MCF 10A (cell line): ENCODE data around the gene NSL1. TPM values are rescaled to one million over a fixed set of nuclear protein-coding genes. Genes with fewer than 3 reads are reported as not detected.

Experiments
- BruUV-seq: library from RNA; stranded (reverse); fragments of 400-500 nt; replicated peaks from 2 replicates; lab custom pipeline; 2021; lab: Mats Ljungman, UMichigan
- CTCF ChIA-PET: fragments of 300-600 bp; sonication (Branson Sonifier 250); formaldehyde crosslinking; extraction: SDS; loops from one replicate; lab custom pipeline; 2021; ENCODE audit warnings: antibody characterized with exemption, inconsistent platforms; lab: Yijun Ruan, JAX
- POLR2A ChIA-PET: fragments of 300-600, 350-650 bp; sonication (Branson Sonifier 250); formaldehyde crosslinking; extraction: SDS; loops from one replicate; lab custom pipeline; 2020; ENCODE audit warnings: antibody characterized with exemption, inconsistent platforms; lab: Yijun Ruan, JAX
- DNase-seq: peaks from one replicate; pipeline ENCODE4 v3.0.0-alpha.2; 2018; ENCODE audit not compliant: unreplicated experiment
- H3K27ac Mint-ChIP-seq: one replicate; pipeline ENCODE4 v1.8.0; 2022; ENCODE audit warnings: mild to moderate bottlenecking, low read depth, mixed read lengths; ENCODE audit not compliant: unreplicated experiment
- H3K27me3 Mint-ChIP-seq: one replicate; pipeline ENCODE4 v1.8.0; 2022; ENCODE audit warnings: mixed read lengths; ENCODE audit not compliant: insufficient read depth, unreplicated experiment
- H3K36me3 Mint-ChIP-seq: one replicate; pipeline ENCODE4 v1.8.0; 2022; ENCODE audit warnings: mild to moderate bottlenecking, moderate library complexity, mixed read lengths; ENCODE audit not compliant: insufficient read depth, unreplicated experiment
- H3K4me1 Mint-ChIP-seq: one replicate; pipeline ENCODE4 v1.8.0; 2022; ENCODE audit warnings: mixed read lengths; ENCODE audit not compliant: insufficient read depth, unreplicated experiment
- H3K4me3 Mint-ChIP-seq: one replicate; pipeline ENCODE4 v1.8.0; 2022; ENCODE audit warnings: mild to moderate bottlenecking, moderate library complexity, mixed read lengths; ENCODE audit not compliant: unreplicated experiment
- H3K9me3 Mint-ChIP-seq: one replicate; pipeline ENCODE4 v1.8.0; 2022; ENCODE audit warnings: mixed read lengths; ENCODE audit not compliant: unreplicated experiment
- intact Hi-C: fragments of 100-400 bp; cut with micrococcal nuclease; formaldehyde crosslinking; loops from 2 replicates; pipeline ENCODE4 v1.14.1; 2022
- total RNA-seq: library from RNA; stranded (reverse); gene quantifications from 2 replicates; pipeline ENCODE4 v1.2.3, GENCODE V29; 2022
- TF ChIP-seq, protein P1 (sequence below): fragments of 200-600 bp; IDR thresholded peaks from one replicate; pipeline ENCODE4 v1.8.0; 2022; ENCODE audit warnings: antibody characterized with exemption, mild to moderate bottlenecking; ENCODE audit not compliant: unreplicated experiment

Gene NSL1
- total RNA-seq, 1 experiment from 2014 or later = 39.7 TPM

DNA sequence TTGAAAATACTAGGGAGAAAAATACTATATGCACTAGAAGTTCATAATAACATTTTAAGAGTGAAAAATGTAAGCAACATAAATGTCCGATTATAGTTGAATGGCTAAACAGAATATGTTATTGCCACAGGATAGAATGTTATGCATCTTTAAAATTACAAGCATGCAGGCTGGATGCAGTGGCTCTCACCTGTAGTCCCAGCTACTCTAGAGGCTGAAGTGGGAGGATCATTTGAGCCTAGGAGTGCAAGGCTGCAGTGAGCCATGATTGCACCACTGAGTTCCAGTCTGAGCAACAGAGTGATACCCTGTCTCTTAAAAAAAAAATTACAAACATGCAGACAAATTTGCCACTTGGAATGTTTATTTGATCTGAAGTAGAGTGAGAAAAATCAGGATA is 88.9 kb downstream of the NSL1 start:
- ChIA-PET CTCF (interaction anchor here (0.7 to 2.1 kb wide), 2 partner anchors 18 to 500 kb away, joined by 3 to 9 read pairs; no protein-coding TSS in a partner anchor), POLR2A (no interaction called here)
- Mint-ChIP-seq H3K36me3 (no peaks in the 10 kb centered on the region), H3K27me3 (peaks cover 27% of the 10 kb centered on the region), H3K4me3 (no peak overlapping the region), H3K9me3 (no peaks in the 10 kb centered on the region), H3K4me1 (peaks cover 12% of the 10 kb centered on the region), H3K27ac (no peak overlapping the region)
- no peak for DNase-seq
- intact Hi-C loops = no loop called here
- TF ChIP-seq, protein P1, sequence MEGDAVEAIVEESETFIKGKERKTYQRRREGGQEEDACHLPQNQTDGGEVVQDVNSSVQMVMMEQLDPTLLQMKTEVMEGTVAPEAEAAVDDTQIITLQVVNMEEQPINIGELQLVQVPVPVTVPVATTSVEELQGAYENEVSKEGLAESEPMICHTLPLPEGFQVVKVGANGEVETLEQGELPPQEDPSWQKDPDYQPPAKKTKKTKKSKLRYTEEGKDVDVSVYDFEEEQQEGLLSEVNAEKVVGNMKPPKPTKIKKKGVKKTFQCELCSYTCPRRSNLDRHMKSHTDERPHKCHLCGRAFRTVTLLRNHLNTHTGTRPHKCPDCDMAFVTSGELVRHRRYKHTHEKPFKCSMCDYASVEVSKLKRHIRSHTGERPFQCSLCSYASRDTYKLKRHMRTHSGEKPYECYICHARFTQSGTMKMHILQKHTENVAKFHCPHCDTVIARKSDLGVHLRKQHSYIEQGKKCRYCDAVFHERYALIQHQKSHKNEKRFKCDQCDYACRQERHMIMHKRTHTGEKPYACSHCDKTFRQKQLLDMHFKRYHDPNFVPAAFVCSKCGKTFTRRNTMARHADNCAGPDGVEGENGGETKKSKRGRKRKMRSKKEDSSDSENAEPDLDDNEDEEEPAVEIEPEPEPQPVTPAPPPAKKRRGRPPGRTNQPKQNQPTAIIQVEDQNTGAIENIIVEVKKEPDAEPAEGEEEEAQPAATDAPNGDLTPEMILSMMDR = no peak
- no TSS peak for BruUV-seq

DNA sequence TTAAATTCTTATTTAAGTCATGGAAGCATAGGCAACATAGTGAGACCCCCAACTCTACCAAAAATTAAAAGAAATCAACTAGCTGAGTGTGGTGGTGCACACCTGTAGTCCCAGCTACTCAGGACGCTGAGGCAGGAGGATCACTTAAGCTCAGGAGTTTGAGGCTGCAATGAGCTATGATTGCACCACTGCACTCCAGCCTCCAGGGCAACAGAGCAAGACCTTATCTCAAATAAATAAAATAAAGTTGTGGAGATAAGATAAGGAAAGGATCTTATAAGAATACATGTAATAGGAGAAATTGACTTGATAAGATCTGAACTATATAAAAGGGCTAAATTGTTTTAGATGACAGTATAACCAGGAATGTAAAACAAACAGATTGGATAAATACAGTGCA is 89.7 kb downstream of the NSL1 start:
- Mint-ChIP-seq H3K9me3 (no peaks in the 10 kb centered on the region), H3K36me3 (no peaks in the 10 kb centered on the region), H3K27me3 (peaks cover 35% of the 10 kb centered on the region), H3K4me1 (peaks cover 12% of the 10 kb centered on the region), H3K27ac (no peak overlapping the region), H3K4me3 (no peak overlapping the region)
- CTCF ChIA-PET = interaction anchor here (0.7 to 2.1 kb wide), 15 partner anchors 15 to 1100 kb away, joined by 3 to 11 read pairs (median 4); no protein-coding TSS in a partner anchor
- BruUV-seq = no TSS peak
- no peak for DNase-seq
- POLR2A ChIA-PET = interaction anchor here (0.6 to 1.4 kb wide), 8 partner anchors 8 to 293 kb away, joined by 3 to 4 read pairs (median 3); partner anchors contain the start of gene FLVCR1
- intact Hi-C loops = no loop called here
- TF ChIP-seq, protein P1 = no peak

DNA sequence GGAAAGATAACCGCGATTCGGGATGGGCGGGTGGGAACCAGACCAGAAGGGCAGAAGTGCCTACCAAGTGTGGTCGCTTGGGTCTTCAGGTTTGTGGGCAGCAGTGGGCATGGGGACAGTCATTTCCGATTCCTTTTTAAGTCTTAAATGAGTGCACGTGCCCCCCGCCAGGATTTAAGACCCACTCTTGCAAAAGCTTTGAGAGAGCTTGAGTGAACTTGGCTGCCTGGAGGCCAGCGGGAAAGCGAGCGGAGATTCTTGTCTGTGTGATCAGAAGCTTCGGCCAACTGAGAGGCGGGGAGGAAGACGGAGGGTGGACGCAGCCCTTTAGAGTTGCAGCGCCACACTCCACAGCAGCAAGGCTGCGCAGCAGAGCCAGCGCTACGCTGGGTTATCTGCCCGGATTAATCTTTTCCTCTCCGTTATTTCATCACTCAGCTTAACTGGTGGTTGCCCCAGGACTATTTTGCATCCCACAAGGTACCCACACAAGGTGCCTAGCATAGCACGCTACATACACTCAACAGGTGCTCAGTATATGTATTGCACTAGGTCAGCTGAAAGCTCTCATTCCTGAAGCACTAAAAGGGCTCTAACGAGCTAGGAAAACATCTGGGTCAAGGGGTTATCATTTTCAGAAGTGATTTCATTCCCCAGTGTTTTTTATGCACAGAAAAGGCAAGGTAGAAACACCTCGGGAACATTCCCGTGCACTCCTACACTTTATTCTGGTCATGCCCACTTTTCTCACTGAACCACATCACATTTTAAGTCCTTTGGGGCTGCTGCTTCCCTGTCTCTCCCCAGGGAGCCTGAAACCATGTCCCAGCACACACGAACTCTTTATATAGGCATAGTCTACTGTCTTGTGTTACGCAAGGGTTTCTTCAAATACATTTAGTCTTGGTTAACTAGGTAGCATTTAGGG is 90.4 kb downstream of the NSL1 start:
- Mint-ChIP-seq H3K9me3 (no peaks in the 10 kb centered on the region), H3K4me3 (peak overlapping the region; percentile 71), H3K27me3 (peaks cover 42% of the 10 kb centered on the region), H3K36me3 (no peaks in the 10 kb centered on the region), H3K4me1 (peaks cover 12% of the 10 kb centered on the region), H3K27ac (no peak overlapping the region)
- intact Hi-C loops = no loop called here
- POLR2A ChIA-PET = interaction anchor here (0.6 to 1.4 kb wide), 9 partner anchors 9 to 294 kb away, joined by 3 to 4 read pairs (median 3); partner anchors contain the start of gene FLVCR1
- DNase-seq = peak; percentile 42
- no TSS peak for BruUV-seq
- TF ChIP-seq, protein P1 = no peak
- CTCF ChIA-PET = interaction anchor here (0.7 to 2.1 kb wide), 19 partner anchors 11 to 1100 kb away, joined by 3 to 11 read pairs (median 3); no protein-coding TSS in a partner anchor
